Suprapubic skin (tissue), 4 donors: Measurements from ENCODE around the gene C2orf81.

Experiments
- CTCF ChIP-seq, 2 donors: fragments of 200-600 bp in 1 of 2; fragments of 450-650 bp in 1 of 2; sonication (generic) in 1 of 2; IDR thresholded peaks; one replicate each; pipeline ENCODE4 v1.5.1; 2016 to 2019; ENCODE audit warnings: antibody characterized with exemption in 2 of 2, mild to moderate bottlenecking in 1 of 2, moderate library complexity in 1 of 2
- EP300 ChIP-seq: sonication (generic); formaldehyde crosslinking; IDR thresholded peaks from one replicate; pipeline ENCODE4 v1.6.1; 2017; ENCODE audit warnings: antibody characterized with exemption
- POLR2A ChIP-seq, 2 donors: fragments of 450-650 bp; IDR thresholded peaks; one replicate each; pipeline ENCODE4 v1.6.1; 2017; ENCODE audit warnings: antibody characterized with exemption in 2 of 2, mild to moderate bottlenecking in 2 of 2, moderate library complexity in 2 of 2
- POLR2AphosphoS5 ChIP-seq, 3 donors: sonication (generic); formaldehyde crosslinking; IDR thresholded peaks; one replicate each; pipeline ENCODE4 v1.6.1; 2017; ENCODE audit warnings: antibody characterized with exemption in 3 of 3

GRCh38 chr2:74441170-74441689 lies 19.8 kb upstream of the C2orf81 start:
- TF ChIP-seq CTCF (IDR thresholded peaks at IDR 0.05) (no peak), POLR2A (IDR thresholded peaks at IDR 0.05) (no peak), POLR2AphosphoS5 (IDR thresholded peaks at IDR 0.05) (no peak), EP300 (no peak)
